ENCODE data around the gene RCSD1.

GRCh38 chr1:167678838-167679237 is 48.8 kb downstream of the RCSD1 start:
- TF ChIP-seq GATA3 (IDR thresholded peaks at IDR 0.05; ENCODE audit: low read depth, low read length) (no peak), GATA2 (IDR thresholded peaks at IDR 0.05; ENCODE audit: low read depth, low read length) (no peak)
